MM.1S (cell line): ENCODE data around the gene TSPAN17.

Experiments
- DNase-seq: peaks from one replicate; pipeline ENCODE4 v3.0.0-alpha.2; 2015
- H2AFZ ChIP-seq: fragments of 300-600 bp; sonication (generic); 2 replicates; pipeline ENCODE4 v1.6.0; 2016; ENCODE audit warnings: antibody characterized with exemption, low read length
- H3F3A ChIP-seq: fragments of 300-600 bp; sonication (generic); 2 replicates; pipeline ENCODE4 v1.6.1; 2016; ENCODE audit warnings: mild to moderate bottlenecking, antibody characterized with exemption, low read length, moderate library complexity, mixed read lengths; ENCODE audit not compliant: insufficient read depth
- H3K27ac ChIP-seq: fragments of 300-600 bp; sonication (generic); 2 replicates; pipeline ENCODE4 v1.5.1; 2016; ENCODE audit warnings: mild to moderate bottlenecking, low read length
- H3K27me3 ChIP-seq: fragments of 300-600 bp; sonication (generic); replicated peaks from 2 replicates; pipeline ENCODE4 v1.6.0; 2016; ENCODE audit warnings: low read length; ENCODE audit not compliant: insufficient read depth
- H3K36me3 ChIP-seq: fragments of 300-600 bp; sonication (generic); replicated peaks from 2 replicates; pipeline ENCODE4 v1.6.1; 2016; ENCODE audit warnings: mild to moderate bottlenecking, low read length, mixed read lengths; ENCODE audit not compliant: insufficient read depth
- H3K4me1 ChIP-seq: fragments of 300-600 bp; sonication (generic); 2 replicates; pipeline ENCODE4 v1.6.1; 2016; ENCODE audit warnings: low read length, mixed read lengths
- H3K4me2 ChIP-seq: fragments of 300-600 bp; sonication (generic); 2 replicates; pipeline ENCODE4 v1.6.0; 2016; ENCODE audit warnings: low read depth, low read length
- H3K4me3 ChIP-seq: fragments of 300-600 bp; sonication (generic); 2 replicates; pipeline ENCODE4 v1.5.1; 2016; ENCODE audit warnings: low read length, mixed read lengths
- H3K79me2 ChIP-seq: fragments of 300-600 bp; sonication (generic); 2 replicates; pipeline ENCODE4 v1.6.1; 2016; ENCODE audit warnings: mixed run types, low read length, mixed read lengths
- H3K9ac ChIP-seq: fragments of 300-600 bp; sonication (generic); 2 replicates; pipeline ENCODE4 v1.6.1; 2016; ENCODE audit warnings: low read length, mixed read lengths
- H3K9me2 ChIP-seq: fragments of 300-600 bp; sonication (generic); replicated peaks from 2 replicates; pipeline ENCODE4 v1.6.1; 2016; ENCODE audit warnings: mild to moderate bottlenecking, low read length, mixed read lengths; ENCODE audit not compliant: insufficient read depth
- H3K9me3 ChIP-seq: fragments of 300-600 bp; sonication (generic); replicated peaks from 2 replicates; pipeline ENCODE4 v1.6.1; 2016; ENCODE audit warnings: mild to moderate bottlenecking, low read length, mixed read lengths; ENCODE audit not compliant: insufficient read depth
- H4K20me1 ChIP-seq: fragments of 300-600 bp; sonication (generic); 2 replicates; pipeline ENCODE4 v1.6.1; 2016; ENCODE audit warnings: mild to moderate bottlenecking, low read length, moderate library complexity, mixed read lengths; ENCODE audit not compliant: insufficient read depth
- CTCF ChIP-seq: fragments of 300-600 bp; sonication (generic); IDR thresholded peaks from 2 replicates; pipeline ENCODE4 v1.5.1; 2016; ENCODE audit warnings: antibody characterized with exemption, low read length, mixed read lengths
- EZH2 ChIP-seq: fragments of 300-600 bp; sonication (generic); optimal IDR thresholded peaks from 2 replicates; pipeline ENCODE3; 2017; ENCODE audit warnings: low read depth, mild to moderate bottlenecking, antibody characterized with exemption, low read length, mixed read lengths
- EZH2phosphoT487 ChIP-seq: fragments of 300-600 bp; sonication (generic); IDR thresholded peaks from 2 replicates; pipeline ENCODE4 v1.6.1; 2018; ENCODE audit warnings: antibody characterized with exemption, low read length

The TSPAN17 gene

GRCh38 chr5:176654856-176655255 is 7.6 kb downstream of the TSPAN17 start:
- H3K9me2 ChIP-seq = no peaks in the 10 kb centered on the region
- TF ChIP-seq CTCF = no peak
- peaks cover 14% of the 10 kb centered on the region for H3F3A ChIP-seq
- no peak overlapping the region for H3K4me3 ChIP-seq
- no peaks in the 10 kb centered on the region for H3K9me3 ChIP-seq
- no peaks in the 10 kb centered on the region for H3K27me3 ChIP-seq
- H3K9ac ChIP-seq = no peak overlapping the region
- no peaks in the 10 kb centered on the region for H3K79me2 ChIP-seq
- H2AFZ ChIP-seq = no peak overlapping the region
- DNase-seq = no peak
- peaks cover 16% of the 10 kb centered on the region for H3K4me1 ChIP-seq
- no peak overlapping the region for H3K27ac ChIP-seq
- H3K4me2 ChIP-seq = no peak overlapping the region
- no peaks in the 10 kb centered on the region for H4K20me1 ChIP-seq
- H3K36me3 ChIP-seq = no peaks in the 10 kb centered on the region

DNA sequence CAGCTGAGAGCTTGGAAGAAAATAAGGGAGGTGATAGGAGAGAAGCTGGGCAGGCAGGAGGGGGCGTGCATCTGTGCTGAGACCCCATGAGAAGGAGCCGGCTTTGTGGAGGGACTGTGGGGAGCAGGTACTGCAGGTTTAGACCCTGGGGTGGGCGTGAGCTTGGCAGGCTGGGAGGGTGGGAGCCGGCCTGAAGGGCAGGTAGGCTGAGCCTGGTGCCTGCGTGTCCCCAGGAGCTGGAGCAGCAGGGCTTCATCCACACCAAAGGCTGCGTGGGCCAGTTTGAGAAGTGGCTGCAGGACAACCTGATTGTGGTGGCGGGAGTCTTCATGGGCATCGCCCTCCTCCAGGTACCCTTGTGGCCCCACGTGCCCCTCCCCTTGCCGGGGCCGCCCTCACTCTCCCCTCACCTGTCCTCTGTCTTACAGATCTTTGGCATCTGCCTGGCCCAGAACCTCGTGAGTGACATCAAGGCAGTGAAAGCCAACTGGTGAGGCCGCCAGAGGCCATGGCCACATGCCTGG is 9.2 kb downstream of the TSPAN17 start:
- Histone ChIP-seq H3K4me2 (no peak overlapping the region), H3K27ac (no peak overlapping the region), H3K27me3 (0 out of 2 replicates have a peak, but pooled peaks cover under 1% of the 10 kb centered on the region), H2AFZ (no peak overlapping the region), H3K9me3 (no peaks in the 10 kb centered on the region), H3K9me2 (no peaks in the 10 kb centered on the region), H4K20me1 (no peaks in the 10 kb centered on the region), H3K36me3 (no peaks in the 10 kb centered on the region), H3K4me1 (peaks cover 30% of the 10 kb centered on the region), H3F3A (peaks cover 21% of the 10 kb centered on the region), H3K4me3 (no peak overlapping the region), H3K79me2 (no peaks in the 10 kb centered on the region), H3K9ac (no peak overlapping the region)
- DNase-seq = no peak
- TF ChIP-seq EZH2phosphoT487 = no peak
- TF ChIP-seq EZH2 = no peak
- no peak for TF ChIP-seq CTCF

DNA sequence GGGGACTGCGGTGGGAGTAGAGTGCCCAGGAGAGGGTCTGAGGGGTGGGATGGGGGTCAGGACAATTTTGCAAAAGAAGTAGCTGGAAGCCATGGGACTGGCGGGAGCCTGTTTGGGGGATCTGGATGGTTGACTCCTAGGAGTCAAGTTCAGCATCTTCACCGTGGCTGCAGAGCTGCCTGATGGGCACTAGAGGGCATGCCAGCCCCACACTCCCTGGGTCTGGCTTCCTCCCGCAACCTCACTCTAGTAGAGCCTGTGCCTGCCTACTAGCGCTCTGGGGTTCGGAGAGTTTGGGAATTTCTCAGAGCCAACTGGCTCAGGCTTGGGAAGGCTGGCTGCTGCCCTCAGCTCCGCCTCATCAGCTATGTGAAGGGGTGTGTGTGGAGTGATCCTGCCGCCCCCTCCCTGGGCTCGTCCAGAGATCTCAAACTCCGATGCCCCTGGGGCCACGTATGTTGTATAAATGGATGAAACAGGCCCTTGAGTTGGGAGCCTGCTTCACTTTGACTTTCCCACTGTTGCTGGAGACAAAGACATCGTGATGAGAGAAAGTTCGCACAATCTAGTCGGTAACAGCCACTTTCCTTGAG is 10.8 kb downstream of the TSPAN17 start:
- Histone ChIP-seq H3K36me3 (no peaks in the 10 kb centered on the region), H3K9ac (no peak overlapping the region), H3K79me2 (no peaks in the 10 kb centered on the region), H3K4me2 (peak overlapping the region; percentile 91), H3K9me3 (no peaks in the 10 kb centered on the region), H3K9me2 (no peaks in the 10 kb centered on the region), H3K27ac (no peak overlapping the region), H4K20me1 (no peaks in the 10 kb centered on the region), H3K4me1 (peaks cover 30% of the 10 kb centered on the region), H3F3A (peaks cover 21% of the 10 kb centered on the region), H3K4me3 (peak overlapping the region; percentile 36; the same call in 1 of the 2 replicates), H2AFZ (no peak overlapping the region), H3K27me3 (peaks cover 8% of the 10 kb centered on the region; the same call in 1 of the 2 replicates)
- DNase-seq = peak; percentile 68
- TF ChIP-seq CTCF (peak; percentile 84), EZH2 (no peak)
